Right cardiac atrium (tissue), 5 donors: Measurements from ENCODE around the gene PSMA1. TPM values are rescaled to one million over a fixed set of nuclear protein-coding genes. Genes with fewer than 3 reads are reported as not detected.
A peak's percentile ranks its signal among the peaks of the same experiment; 100 is the strongest.
"Not testable (repeated sequence)": the region's sequence is repeated elsewhere in the genome, so short reads cannot be mapped to it uniquely, and the experiment has no call there.

Experiments used
- ATAC-seq, 2 donors: fragments of 200-7000 bp; cut with Tn5 transposase; one replicate each; pipeline versions ENCODE4 v1.8.0 to v1.9.1; 2020; ENCODE audit warnings: moderate library complexity in 2 of 2, mild to moderate bottlenecking in 1 of 2
- DNase-seq, 3 donors: peaks; one replicate each; pipeline ENCODE4 v3.0.0-alpha.2; 2020
- H3K27ac ChIP-seq: one replicate; pipeline ENCODE4 v1.5.1; 2013; ENCODE audit warnings: mild to moderate bottlenecking, low read length, control low read depth, moderate library complexity
- H3K27me3 ChIP-seq: one replicate; pipeline ENCODE4 v1.6.1; 2013; ENCODE audit not compliant: control insufficient read depth, insufficient read depth
- H3K4me1 ChIP-seq: one replicate; pipeline ENCODE4 v1.6.1; 2013; ENCODE audit warnings: low read length; ENCODE audit not compliant: control insufficient read depth, insufficient read depth
- H3K4me3 ChIP-seq: one replicate; pipeline ENCODE4 v1.5.1; 2013; ENCODE audit warnings: low read length, control low read depth
- H3K9me3 ChIP-seq: one replicate; pipeline ENCODE4 v1.6.1; 2013; ENCODE audit warnings: low read length; ENCODE audit not compliant: control insufficient read depth
- WGBS: extraction: QIAGEN DNeasy Blood & Tissue Kit; methylation state at CpG from one replicate; pipeline ENCODE4 v1.1.7; 2013; 5-methylcytosine and 5-hydroxymethylcytosine counted together
- intact Hi-C, 4 donors: fragments of 100-400 bp; cut with DNase I; formaldehyde crosslinking; loops; one replicate each; pipeline versions ENCODE4 v1.11.0 to v1.14.0; 2022 to 2023
- long read RNA-seq, 4 donors: library from polyadenylated mRNA; unstranded; transcript quantifications; one replicate each; pipeline ENCODE4 v2.0.0, GENCODE V29; 2020 to 2021
- polyA plus RNA-seq: library from polyadenylated mRNA; stranded (reverse); fragments of 200-250 nt; gene quantifications from one replicate; pipeline ENCODE4 v1.2.3, GENCODE V29; 2013
- total RNA-seq, 4 donors: library from RNA; stranded (reverse); fragmentation: NEBNext Ultra II Directional; extraction: Animal tissue kit (Norgen Biotek cat#: 25700); gene quantifications; one replicate each; pipeline ENCODE4 v1.2.1, GENCODE V29; 2021
- donor health status: healthy with polysubstance abuse.
- donor health status: DM: no; HTN: yes; CAD: no.
- donor health status: DM: no; HTN: no; CAD: no.
- donor health status: DM: no; HTN: yes; CAD: no; lungs with severe emphysema.
- donor health status: DM: yes; HTN: yes; CAD: no.

PSMA1 gene
- total RNA-seq (100 to 1,000 TPM; 105 to 132 (median 117) TPM), polyA plus RNA-seq (145 TPM)
- long read RNA-seq, donor 1, transcript PSMA1-201 (10 exons, 1,505 nt): major isoform, 78 of 104 reads
- long read RNA-seq, donor 1, partial matches to known transcripts: 3 of 104 reads
- long read RNA-seq, donor 1, other reads (novel, unspliced or antisense): 19 of 104 reads
- long read RNA-seq, donor 2, transcript PSMA1-201 (10 exons, 1,505 nt): major isoform, 55 of 67 reads
- long read RNA-seq, donor 2, partial matches to known transcripts: 2 of 67 reads
- long read RNA-seq, donor 2, other reads (novel, unspliced or antisense): 9 of 67 reads
- long read RNA-seq, donor 3, transcript PSMA1-209 (10 exons, 1,527 nt): minor isoform, 12 of 357 reads
- long read RNA-seq, donor 3, transcript PSMA1-201 (10 exons, 1,505 nt): major isoform, 259 of 357 reads
- long read RNA-seq, donor 3, partial matches to known transcripts: 17 of 357 reads
- long read RNA-seq, donor 3, other reads (novel, unspliced or antisense): 69 of 357 reads
- long read RNA-seq, donor 4, transcript PSMA1-201 (10 exons, 1,505 nt): major isoform, 50 of 72 reads
- long read RNA-seq, donor 4, partial matches to known transcripts: 3 of 72 reads
- long read RNA-seq, donor 4, other reads (novel, unspliced or antisense): 14 of 72 reads

GRCh38 chr11:14519917-14520746 lies at the start of gene PSMA1:
Gene PSMA1 (minus strand): TSS chr11:14520386. CDS start chr11:14520299, 87 bp downstream.
- Histone ChIP-seq H3K4me1 (no peaks in the 10 kb centered on the region), H3K27me3 (no peaks in the 10 kb centered on the region), H3K27ac (peak within 1 kb of the TSS; percentile 97), H3K9me3 (no peaks in the 10 kb centered on the region), H3K4me3 (peak within 1 kb of the TSS; percentile 98)
- intact Hi-C loops: loop anchor here in 1 of 4 donors (5.0 to 10.0 kb wide), 2 partner anchors 55 to 372 kb away; partner anchors contain the start of gene CYP2R1
- under 1% methylated on average over 56 of the region's 56 CpGs for WGBS
- peak; percentile 98 to 99 for ATAC-seq
- DNase-seq: peak; percentile 95 to 98 (median 97)

- not testable (repeated sequence) for H3K9me3 ChIP-seq, DNase-seq
- 88% methylated on average over 6 of the region's 6 CpGs for WGBS
These were observed 49.3 kb upstream of the PSMA1 start for GRCh38 chr11:14569516-14569915.

GRCh38 chr11:14567064-14567651 lies 47.0 kb upstream of the PSMA1 start:
- H3K9me3 ChIP-seq: no peaks in the 10 kb centered on the region
- H3K27me3 ChIP-seq: no peaks in the 10 kb centered on the region
- DNase-seq (no peak), ATAC-seq (no peak)
- no peaks in the 10 kb centered on the region for H3K4me1 ChIP-seq
- no peak overlapping the region for H3K27ac ChIP-seq
- intact Hi-C loops: no loop called here
- no peak overlapping the region for H3K4me3 ChIP-seq
- WGBS: 84% methylated on average over 3 of the region's 3 CpGs

More at GRCh38 chr11:14569516-14569915, 49.3 kb upstream of the PSMA1 start:
- H3K4me3 ChIP-seq, H3K27ac ChIP-seq, ATAC-seq, H3K27me3 ChIP-seq, H3K4me1 ChIP-seq, intact Hi-C loops: not testable (repeated sequence)

GRCh38 chr11:14566331-14567063 lies 46.3 kb upstream of the PSMA1 start:
- ATAC-seq: no peak
- Histone ChIP-seq H3K27ac (no peak overlapping the region), H3K27me3 (no peaks in the 10 kb centered on the region), H3K9me3 (no peaks in the 10 kb centered on the region), H3K4me1 (no peaks in the 10 kb centered on the region), H3K4me3 (no peak overlapping the region)
- DNase-seq: no peak
- intact Hi-C loops: no loop called here
- 92% methylated on average over 3 of the region's 3 CpGs for WGBS

- intact Hi-C loops: no loop called here
- WGBS: 83% methylated on average over 2 of the region's 2 CpGs
- H3K27ac ChIP-seq: no peak overlapping the region
- no peak overlapping the region for H3K4me3 ChIP-seq
- no peak for ATAC-seq
- H3K27me3 ChIP-seq: no peaks in the 10 kb centered on the region
- H3K9me3 ChIP-seq: no peaks in the 10 kb centered on the region
- DNase-seq: no peak
- no peaks in the 10 kb centered on the region for H3K4me1 ChIP-seq
These were observed 45.7 kb upstream of the PSMA1 start for GRCh38 chr11:14565845-14566244.

- WGBS: 49% methylated on average over 1 of the region's 1 CpG
- H3K4me1 ChIP-seq: peaks cover 2% of the 10 kb centered on the region
- no peaks in the 10 kb centered on the region for H3K27me3 ChIP-seq
- no peaks in the 10 kb centered on the region for H3K9me3 ChIP-seq
- DNase-seq (no peak), ATAC-seq (no peak)
- H3K4me3 ChIP-seq: no peak overlapping the region
- H3K27ac ChIP-seq: no peak overlapping the region
- intact Hi-C loops: no loop called here
These were observed 35.6 kb upstream of the PSMA1 start for GRCh38 chr11:14555818-14556217.

- no peak overlapping the region for H3K27ac ChIP-seq
These were observed 34.8 kb upstream of the PSMA1 start for GRCh38 chr11:14554959-14555358.

GRCh38 chr11:14552089-14552488 lies 31.9 kb upstream of the PSMA1 start:
- Histone ChIP-seq H3K9me3 (no peaks in the 10 kb centered on the region), H3K4me1 (peaks cover 4% of the 10 kb centered on the region), H3K4me3 (no peak overlapping the region), H3K27me3 (no peaks in the 10 kb centered on the region), H3K27ac (peak overlapping the region; percentile 67)
- intact Hi-C loops: no loop called here
- ATAC-seq (peak; percentile 45 to 50), DNase-seq (no peak)
- 61% methylated on average over 4 of the region's 4 CpGs for WGBS

More at GRCh38 chr11:14554959-14555358, 34.8 kb upstream of the PSMA1 start:
- intact Hi-C loops: no loop called here
- WGBS: 45% methylated on average over 2 of the region's 2 CpGs
- H3K4me3 ChIP-seq: no peak overlapping the region
- no peaks in the 10 kb centered on the region for H3K9me3 ChIP-seq
- no peak for DNase-seq
- H3K27me3 ChIP-seq: no peaks in the 10 kb centered on the region
- peak; percentile 65 to 74 for ATAC-seq
- peaks cover 2% of the 10 kb centered on the region for H3K4me1 ChIP-seq

- no peaks in the 10 kb centered on the region for H3K9me3 ChIP-seq
- intact Hi-C loops: no loop called here
- DNase-seq: no peak
- H3K4me3 ChIP-seq: no peak overlapping the region
- H3K4me1 ChIP-seq: peaks cover 4% of the 10 kb centered on the region
- ATAC-seq: peak; percentile 48 to 66
- peak overlapping the region; percentile 52 for H3K27ac ChIP-seq
- no peaks in the 10 kb centered on the region for H3K27me3 ChIP-seq
- WGBS: 28% methylated on average over 2 of the region's 2 CpGs
These were observed 31.2 kb upstream of the PSMA1 start for GRCh38 chr11:14551380-14551779.

- Histone ChIP-seq H3K9me3 (no peaks in the 10 kb centered on the region), H3K4me3 (no peak overlapping the region), H3K27me3 (no peaks in the 10 kb centered on the region), H3K4me1 (peaks cover 2% of the 10 kb centered on the region), H3K27ac (no peak overlapping the region)
- ATAC-seq: no peak
- 84% methylated on average over 4 of the region's 4 CpGs for WGBS
- intact Hi-C loops: loop anchor here in 2 of 4 donors (10.0 kb wide), 1 partner anchor 95 kb away; the partner anchor contains the start of gene PDE3B (in 2 of the 2)
- no peak for DNase-seq
These were observed 29.7 kb upstream of the PSMA1 start for GRCh38 chr11:14549891-14550290.
